ENCODE data around the gene AGPAT4.

DNA sequence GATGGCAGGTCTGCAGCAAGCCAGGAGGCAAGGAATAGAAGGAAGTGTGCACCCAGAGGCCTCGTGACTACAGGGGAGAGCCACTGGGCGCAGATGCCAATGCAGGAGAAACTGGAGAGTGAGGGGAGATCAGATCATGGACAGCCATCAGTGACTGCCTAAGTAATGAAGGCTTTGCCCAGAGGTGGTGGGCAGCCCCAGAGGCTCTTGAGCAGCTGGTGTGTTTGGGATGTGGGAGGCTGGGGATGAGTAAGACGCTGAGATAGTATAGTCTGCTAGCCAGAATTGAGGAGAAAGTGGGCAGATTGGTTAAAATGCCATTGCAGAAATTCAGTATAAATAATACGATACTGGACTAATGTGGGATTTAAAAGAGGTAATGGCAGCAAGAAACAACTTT lies 170.4 kb downstream of the AGPAT4 start:
- TF ChIP-seq, protein P1, sequence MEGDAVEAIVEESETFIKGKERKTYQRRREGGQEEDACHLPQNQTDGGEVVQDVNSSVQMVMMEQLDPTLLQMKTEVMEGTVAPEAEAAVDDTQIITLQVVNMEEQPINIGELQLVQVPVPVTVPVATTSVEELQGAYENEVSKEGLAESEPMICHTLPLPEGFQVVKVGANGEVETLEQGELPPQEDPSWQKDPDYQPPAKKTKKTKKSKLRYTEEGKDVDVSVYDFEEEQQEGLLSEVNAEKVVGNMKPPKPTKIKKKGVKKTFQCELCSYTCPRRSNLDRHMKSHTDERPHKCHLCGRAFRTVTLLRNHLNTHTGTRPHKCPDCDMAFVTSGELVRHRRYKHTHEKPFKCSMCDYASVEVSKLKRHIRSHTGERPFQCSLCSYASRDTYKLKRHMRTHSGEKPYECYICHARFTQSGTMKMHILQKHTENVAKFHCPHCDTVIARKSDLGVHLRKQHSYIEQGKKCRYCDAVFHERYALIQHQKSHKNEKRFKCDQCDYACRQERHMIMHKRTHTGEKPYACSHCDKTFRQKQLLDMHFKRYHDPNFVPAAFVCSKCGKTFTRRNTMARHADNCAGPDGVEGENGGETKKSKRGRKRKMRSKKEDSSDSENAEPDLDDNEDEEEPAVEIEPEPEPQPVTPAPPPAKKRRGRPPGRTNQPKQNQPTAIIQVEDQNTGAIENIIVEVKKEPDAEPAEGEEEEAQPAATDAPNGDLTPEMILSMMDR (IDR thresholded peaks at IDR 0.05; ENCODE audit: poor library complexity): no peak
- TF ChIP-seq EZH2 (IDR thresholded peaks at IDR 0.05; ENCODE audit: borderline replicate concordance) (no peak), EZH2phosphoT487 (IDR thresholded peaks at IDR 0.05; ENCODE audit: low read depth, severe bottlenecking, unreplicated experiment) (no peak)

Measured in hepatocyte (in vitro differentiated cells).